Gastrocnemius medialis (tissue), 4 donors: ENCODE results near the gene KPNA4. TPM values are rescaled to one million over a fixed set of nuclear protein-coding genes. Genes with fewer than 3 reads are reported as not detected.
"Not testable (repeated sequence)": the region's sequence is repeated elsewhere in the genome, so short reads cannot be mapped to it uniquely, and the experiment has no call there.

ENCODE experiments used
- ATAC-seq, 2 donors: fragments of 150-250 bp; one replicate each; pipeline ENCODE4 v1.9.1; 2016
- DNase-seq, 2 donors: peaks; one replicate each; pipeline ENCODE4 v3.0.0-alpha.2; 2019
- H3K27ac ChIP-seq, 4 donors: fragments of 200-600 bp; sonication (generic); 1 replicate in 1 of 4; 2 replicates in 3 of 4; pipeline ENCODE4 v1.5.1; 2016 to 2018; ENCODE audit warnings: mild to moderate bottlenecking in 2 of 4, moderate library complexity in 1 of 4
- H3K27me3 ChIP-seq, 3 donors: fragments of 200-600 bp; sonication (generic) in 2 of 3; 1 replicate in 1 of 3; 2 replicates in 2 of 3; pipeline versions ENCODE4 v1.5.1 to v1.6.0; 2016 to 2019; ENCODE audit warnings: mild to moderate bottlenecking in 1 of 3, moderate library complexity in 1 of 3
- H3K36me3 ChIP-seq, 2 donors: fragments of 200-600 bp; sonication (generic) in 1 of 2; one replicate each; pipeline ENCODE4 v1.5.1; 2017 to 2018
- H3K4me1 ChIP-seq, 2 donors: fragments of 200-600 bp; sonication (generic) in 1 of 2; one replicate each; pipeline ENCODE4 v1.5.1; 2016 to 2017; ENCODE audit warnings: mild to moderate bottlenecking in 2 of 2
- H3K4me3 ChIP-seq, 4 donors: fragments of 200-600 bp; sonication (generic) in 3 of 4; 1 replicate in 1 of 4; 2 replicates in 3 of 4; pipeline ENCODE4 v1.5.1; 2016 to 2019; ENCODE audit warnings: mild to moderate bottlenecking in 2 of 4
- H3K9me3 ChIP-seq, 3 donors: fragments of 200-600 bp; sonication (generic) in 2 of 3; 1 replicate in 1 of 3; 2 replicates in 2 of 3; pipeline ENCODE4 v1.5.1; 2016 to 2019
- POLR2A ChIP-seq, 2 donors: fragments of 450-650 bp; IDR thresholded peaks; one replicate each; pipeline ENCODE4 v1.6.1; 2017; ENCODE audit warnings: antibody characterized with exemption in 2 of 2, mild to moderate bottlenecking in 2 of 2, moderate library complexity in 2 of 2
- in situ Hi-C, 4 donors: fragments of 200-750 bp; cut with MboI; loops; one replicate each; pipeline versions ENCODE4 v1.15.0 to v1.8.0; 2017; ENCODE audit warnings: low sequenced_read_pairs in 4 of 4
- intact Hi-C: fragments of 100-400 bp; cut with DNase I; formaldehyde crosslinking; loops from one replicate; pipeline ENCODE4 v1.15.1; 2023; ENCODE audit warnings: low total_unique reads
- total RNA-seq, 4 donors: library from RNA; depleted of rRNA; stranded (reverse); fragments of >200 nt; gene quantifications; one replicate each; pipeline versions ENCODE4 v1.1.0 to v1.2.3, GENCODE V29; 2016
- TF ChIP-seq, protein P1 (sequence below), 5 experiments: fragments of 450-650 bp in 3 of 5; fragments of 200-600 bp in 2 of 5; sonication (generic) in 2 of 5; IDR thresholded peaks in 4 of 5; conservative IDR thresholded peaks in 1 of 5; 1 replicate in 4 of 5; 2 replicates in 1 of 5; pipeline ENCODE4 v1.5.1; 2016 to 2019; ENCODE audit warnings: antibody characterized with exemption in 5 of 5, mild to moderate bottlenecking in 3 of 5, moderate library complexity in 3 of 5

Gene KPNA4
- total RNA-seq, 4 donors from 2014 or later: 78.9 to 126 (median 86.0) TPM

DNA sequence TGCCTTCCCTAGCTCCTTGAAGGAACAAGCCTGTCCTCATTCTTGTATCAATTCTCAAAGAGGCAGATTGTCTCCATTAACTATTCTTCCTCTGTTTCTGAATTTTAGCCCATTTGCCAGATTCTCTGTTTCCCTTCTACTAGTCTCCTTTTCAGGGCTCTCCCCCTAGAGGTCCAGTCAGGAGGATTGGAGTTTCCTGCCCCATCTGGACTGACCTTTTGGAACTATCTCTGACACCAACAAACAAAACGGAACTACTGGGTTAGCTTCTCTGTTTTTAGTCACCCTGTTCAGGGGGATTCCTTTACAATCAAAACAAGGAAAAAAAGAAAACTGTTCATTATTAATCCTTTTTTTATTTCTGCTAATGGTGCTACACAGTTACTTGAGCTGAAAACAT, 10.2 kb upstream of the KPNA4 start:
- intact Hi-C loops: loop anchor here (5.0 kb wide), 1 partner anchor 162 kb away; no protein-coding TSS in a partner anchor
- Histone ChIP-seq H3K27me3 (no peaks in the 10 kb centered on the region), H3K27ac (no peak overlapping the region), H3K9me3 (no peaks in the 10 kb centered on the region), H3K4me1 (peaks cover 21 to 23% of the 10 kb centered on the region in 2 donors), H3K36me3 (no peaks in the 10 kb centered on the region), H3K4me3 (no peak overlapping the region)
- no peak for TF ChIP-seq POLR2A (IDR thresholded peaks at IDR 0.05)
- TF ChIP-seq, protein P1, sequence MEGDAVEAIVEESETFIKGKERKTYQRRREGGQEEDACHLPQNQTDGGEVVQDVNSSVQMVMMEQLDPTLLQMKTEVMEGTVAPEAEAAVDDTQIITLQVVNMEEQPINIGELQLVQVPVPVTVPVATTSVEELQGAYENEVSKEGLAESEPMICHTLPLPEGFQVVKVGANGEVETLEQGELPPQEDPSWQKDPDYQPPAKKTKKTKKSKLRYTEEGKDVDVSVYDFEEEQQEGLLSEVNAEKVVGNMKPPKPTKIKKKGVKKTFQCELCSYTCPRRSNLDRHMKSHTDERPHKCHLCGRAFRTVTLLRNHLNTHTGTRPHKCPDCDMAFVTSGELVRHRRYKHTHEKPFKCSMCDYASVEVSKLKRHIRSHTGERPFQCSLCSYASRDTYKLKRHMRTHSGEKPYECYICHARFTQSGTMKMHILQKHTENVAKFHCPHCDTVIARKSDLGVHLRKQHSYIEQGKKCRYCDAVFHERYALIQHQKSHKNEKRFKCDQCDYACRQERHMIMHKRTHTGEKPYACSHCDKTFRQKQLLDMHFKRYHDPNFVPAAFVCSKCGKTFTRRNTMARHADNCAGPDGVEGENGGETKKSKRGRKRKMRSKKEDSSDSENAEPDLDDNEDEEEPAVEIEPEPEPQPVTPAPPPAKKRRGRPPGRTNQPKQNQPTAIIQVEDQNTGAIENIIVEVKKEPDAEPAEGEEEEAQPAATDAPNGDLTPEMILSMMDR (IDR thresholded peaks at IDR 0.05 in 4 of 5, conservative IDR thresholded peaks at IDR 0.05 in 1 of 5): no peak
- no peak for ATAC-seq
- in situ Hi-C loops: no loop called here
- no peak for DNase-seq

- DNase-seq (no peak), ATAC-seq (no peak)
- intact Hi-C loops (loop anchor here (5.0 kb wide), 1 partner anchor 163 kb away; no protein-coding TSS in a partner anchor), in situ Hi-C loops (no loop called here)
- no peaks in the 10 kb centered on the region for H3K9me3 ChIP-seq
- H3K4me3 ChIP-seq: no peak overlapping the region
- H3K4me1 ChIP-seq: peaks cover 27 to 29% of the 10 kb centered on the region in 2 donors
- TF ChIP-seq, protein P1 (IDR thresholded peaks at IDR 0.05 in 4 of 5, conservative IDR thresholded peaks at IDR 0.05 in 1 of 5): no peak
- TF ChIP-seq POLR2A (IDR thresholded peaks at IDR 0.05): no peak
- no peaks in the 10 kb centered on the region for H3K27me3 ChIP-seq
- no peaks in the 10 kb centered on the region for H3K36me3 ChIP-seq
- no peak overlapping the region for H3K27ac ChIP-seq
Observed at GRCh38 chr3:160574636-160575035, 9.3 kb upstream of the KPNA4 start.

GRCh38 chr3:160573955-160574525, 8.7 kb upstream of the KPNA4 start:
- ATAC-seq, H3K9me3 ChIP-seq, in situ Hi-C loops, H3K27me3 ChIP-seq, DNase-seq, H3K36me3 ChIP-seq, intact Hi-C loops, H3K27ac ChIP-seq, H3K4me3 ChIP-seq: not testable (repeated sequence)
- H3K4me1 ChIP-seq: peaks cover 27 to 31% of the 10 kb centered on the region in 2 donors

GRCh38 chr3:160569894-160570652, 4.7 kb upstream of the KPNA4 start:
- TF ChIP-seq, protein P1 (IDR thresholded peaks at IDR 0.05 in 4 of 5, conservative IDR thresholded peaks at IDR 0.05 in 1 of 5): no peak
- no peak for TF ChIP-seq POLR2A (IDR thresholded peaks at IDR 0.05)
- H3K36me3 ChIP-seq: peaks cover 0 to 11% of the 10 kb centered on the region in 2 donors
- H3K4me3 ChIP-seq: no peak overlapping the region
- ATAC-seq: no peak
- no peaks in the 10 kb centered on the region for H3K27me3 ChIP-seq
- peaks cover 16 to 20% of the 10 kb centered on the region in 2 donors for H3K4me1 ChIP-seq
- no peak overlapping the region for H3K27ac ChIP-seq
- no peaks in the 10 kb centered on the region for H3K9me3 ChIP-seq
- intact Hi-C loops (loop anchor here (5.0 to 10.0 kb wide), 8 partner anchors 47 to 745 kb away; partner anchors contain the start of genes IFT80, PPM1L and SMC4), in situ Hi-C loops (loop anchor here in 2 of 4 donors (10.0 kb wide), 1 partner anchor 185 kb away; the partner anchor contains the start of gene PPM1L (in 2 of the 2))
- no peak for DNase-seq

GRCh38 chr3:160568989-160569388, 3.6 kb upstream of the KPNA4 start:
- H3K27ac ChIP-seq: no peak overlapping the region
- no peaks in the 10 kb centered on the region for H3K27me3 ChIP-seq
- peaks cover 0 to 11% of the 10 kb centered on the region in 2 donors for H3K36me3 ChIP-seq
- H3K4me3 ChIP-seq: no peak overlapping the region
- in situ Hi-C loops: loop anchor here in 2 of 4 donors (10.0 kb wide), 1 partner anchor 186 kb away; the partner anchor contains the start of gene PPM1L (in 2 of the 2)
- no peak for ATAC-seq
- intact Hi-C loops: loop anchor here (5.0 to 10.0 kb wide), 8 partner anchors 48 to 744 kb away; partner anchors contain the start of genes IFT80, PPM1L and SMC4
- no peaks in the 10 kb centered on the region for H3K9me3 ChIP-seq
- DNase-seq: no peak
- TF ChIP-seq, protein P1 (IDR thresholded peaks at IDR 0.05 in 4 of 5, conservative IDR thresholded peaks at IDR 0.05 in 1 of 5): no peak
- TF ChIP-seq POLR2A (IDR thresholded peaks at IDR 0.05): no peak
- peaks cover 19 to 23% of the 10 kb centered on the region in 2 donors for H3K4me1 ChIP-seq
